Measurements from ENCODE around the gene SPATA2. TPM values are rescaled to one million over a fixed set of nuclear protein-coding genes. Genes with fewer than 3 reads are reported as not detected.

The SPATA2 gene
- total and polyA plus RNA-seq, 4 donors = 4.2 to 8.0 (median 4.9) TPM

- Histone ChIP-seq H3K9me3 (ENCODE audit: control insufficient read depth in 4 of 4, insufficient read depth in 3 of 4, low read length in 3 of 4) (no peaks in the 10 kb centered on the region), H3K27me3 (ENCODE audit: control insufficient read depth in 3 of 3, insufficient read depth in 3 of 3, low read length in 2 of 3) (no peaks in the 10 kb centered on the region), H3K9ac (ENCODE audit: insufficient read depth in 1 of 2, low read length in 2 of 2) (no peak overlapping the region), H3K36me3 (ENCODE audit: control insufficient read depth in 4 of 4, insufficient read depth in 4 of 4, low read length in 4 of 4) (peaks cover 29 to 58% (median 43%) of the 10 kb centered on the region in 4 donors), H3K4me1 (ENCODE audit: control insufficient read depth in 5 of 5, insufficient read depth in 5 of 5, low read length in 5 of 5) (no peaks in the 10 kb centered on the region), H3K4me3 (no peak overlapping the region), H3K27ac (ENCODE audit: low read depth in 1 of 2, low read length in 1 of 2) (no peak overlapping the region)
- TF ChIP-seq CTCF (IDR thresholded peaks at IDR 0.05; ENCODE audit: control extremely low read depth, extremely low read depth) = no peak
- DNase-seq (no peak), ATAC-seq (ENCODE audit: insufficient read depth, low FRiP score) (no peak)
- WGBS, 2 donors = 69 to 91% methylated on average over 11 of the region's 11 CpGs
Measured at GRCh38 chr20:49948809-49949507, 33.6 kb upstream of the SPATA2 start.

DNA sequence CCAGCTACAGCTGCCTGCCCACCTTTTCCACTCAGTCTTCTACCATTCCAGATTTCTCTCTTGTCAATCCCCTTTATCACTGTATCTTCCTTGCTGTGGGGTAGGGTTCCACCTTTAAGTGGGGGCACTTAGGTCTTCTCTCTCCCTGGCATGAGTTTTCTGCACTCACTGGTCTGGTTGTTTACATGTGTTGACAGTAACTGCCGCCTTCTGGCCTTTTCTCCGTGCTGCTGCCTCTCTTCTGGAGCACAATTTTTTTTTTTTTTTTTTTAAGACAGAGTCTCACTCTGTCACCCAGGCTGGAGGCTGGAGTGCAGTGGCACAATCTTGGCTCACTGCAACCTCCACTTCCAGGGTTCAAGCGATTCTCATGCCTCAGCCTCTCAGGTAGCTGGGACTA, 32.8 kb upstream of the SPATA2 start:
- WGBS, 2 donors = 86 to 93% methylated on average over 3 of the region's 3 CpGs
- Histone ChIP-seq H3K9ac (ENCODE audit: insufficient read depth in 1 of 2, low read length in 2 of 2) (no peak overlapping the region), H3K36me3 (ENCODE audit: control insufficient read depth in 4 of 4, insufficient read depth in 4 of 4, low read length in 4 of 4) (peaks cover 23 to 62% (median 39%) of the 10 kb centered on the region in 4 donors)

DNA sequence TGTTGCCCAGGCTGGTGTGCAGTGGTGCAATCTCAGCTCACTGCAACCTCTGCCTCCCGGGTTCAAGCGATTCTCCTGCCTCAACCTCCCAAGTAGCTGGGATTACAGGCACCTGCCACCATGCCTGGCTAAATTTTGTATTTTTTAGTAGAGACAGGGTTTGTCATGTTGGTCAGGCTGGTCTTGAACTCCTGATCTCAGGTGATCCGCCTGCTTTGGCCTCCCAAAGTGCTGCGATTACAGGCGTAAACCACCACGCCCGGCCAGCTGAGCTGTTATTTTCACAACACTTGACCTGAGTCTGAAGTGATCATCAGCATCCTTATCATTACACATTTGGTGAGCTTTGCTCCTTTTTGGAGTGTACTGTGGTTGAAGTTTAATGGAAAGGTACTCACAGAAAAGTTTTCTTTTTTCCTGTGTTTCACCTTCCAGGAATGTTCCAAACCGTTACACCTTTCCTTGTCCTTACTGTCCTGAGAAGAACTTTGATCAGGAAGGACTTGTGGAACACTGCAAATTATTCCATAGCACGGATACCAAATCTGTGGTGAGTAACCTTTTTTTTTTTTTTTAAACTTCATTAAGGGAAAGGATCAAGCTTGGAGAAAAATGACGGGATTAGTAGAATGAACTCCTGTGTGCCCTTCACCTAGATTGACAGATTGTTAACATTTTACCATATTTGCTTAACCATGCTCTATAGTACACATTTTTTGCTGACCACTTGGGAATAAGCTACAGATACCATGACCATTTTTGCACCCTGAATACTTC, 30.6 kb upstream of the SPATA2 start:
- WGBS, 2 donors = 93 to 94% methylated on average over 10 of the region's 10 CpGs
- DNase-seq = no peak
- Histone ChIP-seq H3K9me3 (ENCODE audit: control insufficient read depth in 4 of 4, insufficient read depth in 3 of 4, low read length in 3 of 4) (no peaks in the 10 kb centered on the region), H3K36me3 (ENCODE audit: control insufficient read depth in 4 of 4, insufficient read depth in 4 of 4, low read length in 4 of 4) (peaks cover 10 to 52% (median 32%) of the 10 kb centered on the region in 4 donors), H3K27ac (ENCODE audit: low read depth in 1 of 2, low read length in 1 of 2) (no peak overlapping the region), H3K27me3 (ENCODE audit: control insufficient read depth in 3 of 3, insufficient read depth in 3 of 3, low read length in 2 of 3) (no peaks in the 10 kb centered on the region), H3K4me1 (ENCODE audit: control insufficient read depth in 5 of 5, insufficient read depth in 5 of 5, low read length in 5 of 5) (peaks cover 0 to 2% (median 0%) of the 10 kb centered on the region in 5 donors), H3K4me3 (no peak overlapping the region), H3K9ac (ENCODE audit: insufficient read depth in 1 of 2, low read length in 2 of 2) (no peak overlapping the region)
- TF ChIP-seq CTCF (IDR thresholded peaks at IDR 0.05; ENCODE audit: control extremely low read depth, extremely low read depth) = no peak
- ATAC-seq (ENCODE audit: insufficient read depth, low FRiP score) = no peak

More for the DNA sequence above, 32.8 kb upstream of the SPATA2 start:
- H3K4me3 ChIP-seq = no peak overlapping the region
- H3K9me3 ChIP-seq (ENCODE audit: control insufficient read depth in 4 of 4, insufficient read depth in 3 of 4, low read length in 3 of 4) = no peaks in the 10 kb centered on the region
- no peak for TF ChIP-seq CTCF (IDR thresholded peaks at IDR 0.05; ENCODE audit: control extremely low read depth, extremely low read depth)
- no peak overlapping the region for H3K27ac ChIP-seq (ENCODE audit: low read depth in 1 of 2, low read length in 1 of 2)
- DNase-seq (no peak), ATAC-seq (ENCODE audit: insufficient read depth, low FRiP score) (no peak)
- H3K27me3 ChIP-seq (ENCODE audit: control insufficient read depth in 3 of 3, insufficient read depth in 3 of 3, low read length in 2 of 3) = no peaks in the 10 kb centered on the region
- H3K4me1 ChIP-seq (ENCODE audit: control insufficient read depth in 5 of 5, insufficient read depth in 5 of 5, low read length in 5 of 5) = no peaks in the 10 kb centered on the region

Data from lung (tissue), 12 donors.